DND-41 (cell line): ENCODE measurements around the gene PGK1.

Source experiments
- ATAC-seq: fragments of 200-7000 bp; cut with Tn5 transposase; 3 replicates; pipeline ENCODE4 v1.9.1; 2021; ENCODE audit warnings: low read depth; ENCODE audit not compliant: insufficient read depth
- DNase-seq: peaks from one replicate; pipeline ENCODE4 v3.0.0-alpha.2; 2020
- H2AFZ ChIP-seq: 2 replicates; pipeline ENCODE4 v1.6.0; 2012; ENCODE audit warnings: low read depth, low read length
- H3K27ac ChIP-seq: 2 replicates; pipeline ENCODE4 v1.5.1; 2012; ENCODE audit warnings: low read length, inconsistent platforms
- H3K27me3 ChIP-seq: fragments of 200-600 bp; sonication (generic); 2 replicates; pipeline ENCODE4 v1.6.0; 2012; ENCODE audit warnings: low read length, mild to moderate bottlenecking, inconsistent platforms; ENCODE audit not compliant: insufficient read depth, poor library complexity
- H3K36me3 ChIP-seq: 2 replicates; pipeline ENCODE4 v1.5.1; 2012; ENCODE audit warnings: low read length, inconsistent platforms; ENCODE audit not compliant: insufficient read depth
- H3K4me1 ChIP-seq: 2 replicates; pipeline ENCODE4 v1.5.1; 2012; ENCODE audit warnings: mild to moderate bottlenecking, low read length; ENCODE audit not compliant: insufficient read depth
- H3K4me2 ChIP-seq: 2 replicates; pipeline ENCODE4 v1.6.0; 2012; ENCODE audit warnings: mild to moderate bottlenecking, moderate library complexity, low read length, inconsistent platforms; ENCODE audit not compliant: insufficient read depth
- H3K4me3 ChIP-seq, 2 experiments: fragments of 200-600 bp in 1 of 2; shearing (Covaris generic) in 1 of 2; 2 replicates each; pipeline ENCODE4 v1.5.1; 2012 to 2016; ENCODE audit warnings: inconsistent platforms in 2 of 2, low read length in 2 of 2, mild to moderate bottlenecking in 2 of 2, low read depth in 1 of 2, moderate library complexity in 1 of 2
- H3K79me2 ChIP-seq: 2 replicates; pipeline ENCODE4 v1.6.0; 2012; ENCODE audit warnings: low read length, inconsistent platforms; ENCODE audit not compliant: insufficient read depth
- H3K9ac ChIP-seq: 2 replicates; pipeline ENCODE4 v1.6.0; 2012; ENCODE audit warnings: low read depth, mild to moderate bottlenecking, inconsistent platforms, low read length, moderate library complexity
- H3K9me3 ChIP-seq: 2 replicates; pipeline ENCODE4 v1.5.1; 2012; ENCODE audit warnings: low read length, moderate library complexity, mild to moderate bottlenecking, inconsistent platforms; ENCODE audit not compliant: insufficient read depth, severe bottlenecking
- H4K20me1 ChIP-seq: 2 replicates; pipeline ENCODE4 v1.6.0; 2012; ENCODE audit warnings: low read length; ENCODE audit not compliant: insufficient read depth
- EZH2 ChIP-seq: IDR thresholded peaks from 3 replicates; pipeline ENCODE4 v1.6.1; 2012; ENCODE audit warnings: borderline replicate concordance, low read depth, mild to moderate bottlenecking, moderate library complexity, low read length, inconsistent platforms; ENCODE audit not compliant: severe bottlenecking
- TF ChIP-seq, protein P1 (sequence below): IDR thresholded peaks from 2 replicates; pipeline ENCODE4 v1.5.1; 2012; ENCODE audit warnings: borderline replicate concordance, low read length, moderate library complexity, mild to moderate bottlenecking; ENCODE audit not compliant: poor library complexity, severe bottlenecking; ENCODE audit errors: extremely low read depth

Gene PGK1

DNA sequence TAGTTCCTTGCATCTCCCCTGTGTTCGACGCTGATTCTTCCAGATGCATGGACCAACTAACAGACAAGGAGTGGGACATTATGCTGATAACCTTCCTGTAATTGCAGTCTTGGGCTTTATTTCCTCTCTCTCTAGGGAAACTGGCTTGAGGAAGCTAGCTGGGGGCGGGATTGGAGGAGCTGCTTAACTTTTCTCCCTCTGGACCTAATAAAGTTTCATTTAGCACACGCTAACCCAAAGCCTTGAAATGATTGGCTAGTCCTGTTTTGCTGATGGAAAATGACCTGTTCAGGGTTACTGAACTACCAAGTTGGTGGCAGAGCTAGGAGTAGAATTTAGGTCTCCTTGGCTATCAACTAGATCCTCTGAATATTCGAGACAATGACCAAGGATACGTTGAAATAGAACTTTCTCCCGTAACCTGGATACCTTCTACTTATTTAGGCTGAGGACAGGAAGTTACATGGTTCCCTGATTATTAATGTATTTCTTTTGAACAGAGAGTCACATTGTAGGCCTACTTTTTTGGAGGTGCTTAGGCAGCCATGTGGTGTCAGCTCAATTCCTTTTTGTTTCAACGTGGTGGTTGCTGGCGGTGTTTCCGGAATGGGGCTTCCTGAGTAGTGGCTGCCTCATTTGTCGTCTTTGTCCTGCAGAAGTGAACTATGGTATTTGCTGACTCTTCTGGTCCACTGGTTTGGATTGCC lies 2.0 kb downstream of the PGK1 start:
- Histone ChIP-seq H3K36me3 (peaks cover 67% of the 10 kb centered on the region), H4K20me1 (peaks cover 52% of the 10 kb centered on the region), H3K9ac (peak overlapping the region; percentile 89), H3K4me2 (peak overlapping the region; percentile 84), H3K27ac (peak overlapping the region; percentile 90), H3K9me3 (no peaks in the 10 kb centered on the region), H3K79me2 (peaks cover 70% of the 10 kb centered on the region), H3K27me3 (no peaks in the 10 kb centered on the region), H3K4me1 (peaks cover 79% of the 10 kb centered on the region), H2AFZ (no peak overlapping the region), H3K4me3 (peak overlapping the region; percentile 96 to 98)
- TF ChIP-seq, protein P1, sequence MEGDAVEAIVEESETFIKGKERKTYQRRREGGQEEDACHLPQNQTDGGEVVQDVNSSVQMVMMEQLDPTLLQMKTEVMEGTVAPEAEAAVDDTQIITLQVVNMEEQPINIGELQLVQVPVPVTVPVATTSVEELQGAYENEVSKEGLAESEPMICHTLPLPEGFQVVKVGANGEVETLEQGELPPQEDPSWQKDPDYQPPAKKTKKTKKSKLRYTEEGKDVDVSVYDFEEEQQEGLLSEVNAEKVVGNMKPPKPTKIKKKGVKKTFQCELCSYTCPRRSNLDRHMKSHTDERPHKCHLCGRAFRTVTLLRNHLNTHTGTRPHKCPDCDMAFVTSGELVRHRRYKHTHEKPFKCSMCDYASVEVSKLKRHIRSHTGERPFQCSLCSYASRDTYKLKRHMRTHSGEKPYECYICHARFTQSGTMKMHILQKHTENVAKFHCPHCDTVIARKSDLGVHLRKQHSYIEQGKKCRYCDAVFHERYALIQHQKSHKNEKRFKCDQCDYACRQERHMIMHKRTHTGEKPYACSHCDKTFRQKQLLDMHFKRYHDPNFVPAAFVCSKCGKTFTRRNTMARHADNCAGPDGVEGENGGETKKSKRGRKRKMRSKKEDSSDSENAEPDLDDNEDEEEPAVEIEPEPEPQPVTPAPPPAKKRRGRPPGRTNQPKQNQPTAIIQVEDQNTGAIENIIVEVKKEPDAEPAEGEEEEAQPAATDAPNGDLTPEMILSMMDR = no peak
- TF ChIP-seq EZH2 = no peak
- ATAC-seq (no peak), DNase-seq (peak; percentile 54)

DNA sequence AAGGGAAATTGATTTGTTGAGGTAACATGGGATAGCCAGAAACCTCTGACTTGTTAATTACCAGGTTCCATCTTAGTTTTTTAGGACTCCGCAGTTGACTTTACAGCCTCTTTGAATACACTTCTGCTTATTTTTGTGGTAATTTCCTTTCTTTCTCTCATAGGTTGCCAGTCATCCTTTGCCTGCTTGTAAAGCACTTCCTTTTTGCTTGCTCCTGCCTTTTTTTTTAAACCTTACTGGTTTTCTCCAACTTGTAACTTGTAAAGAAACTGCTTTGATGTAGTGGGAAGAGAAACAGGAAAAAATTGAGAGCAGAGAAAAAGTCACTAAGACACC lies 2.6 kb downstream of the PGK1 start:
- Histone ChIP-seq H3K79me2 (peaks cover 75% of the 10 kb centered on the region), H3K36me3 (peaks cover 72% of the 10 kb centered on the region), H3K9me3 (no peaks in the 10 kb centered on the region), H3K27ac (peak overlapping the region; percentile 90), H3K4me2 (peak overlapping the region; percentile 84), H2AFZ (no peak overlapping the region), H3K9ac (peak overlapping the region; percentile 89), H3K4me1 (peaks cover 84% of the 10 kb centered on the region), H4K20me1 (peaks cover 56% of the 10 kb centered on the region), H3K4me3 (peak overlapping the region; percentile 96 to 98), H3K27me3 (no peaks in the 10 kb centered on the region)
- no peak for DNase-seq
- no peak for TF ChIP-seq EZH2
- TF ChIP-seq, protein P1 = no peak
- ATAC-seq = no peak

DNA sequence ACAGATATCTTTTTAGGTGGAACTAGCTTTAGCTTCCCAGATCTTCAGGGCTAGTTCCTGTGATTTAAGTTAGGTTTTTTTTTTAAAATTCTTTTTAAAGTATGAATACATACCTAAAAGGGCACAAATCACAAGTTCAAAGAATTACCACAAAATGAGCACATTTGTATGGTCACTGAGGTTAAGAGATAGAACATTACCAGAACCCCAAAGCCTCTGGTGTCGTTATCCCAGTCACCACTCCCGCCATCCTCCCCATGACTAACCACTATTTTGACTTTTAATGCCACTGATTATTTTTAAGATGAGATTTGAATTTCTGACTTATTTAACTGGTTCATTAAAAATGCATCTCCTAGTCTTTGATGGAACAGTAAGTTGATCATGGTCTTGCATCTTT lies 5.4 kb downstream of the PGK1 start:
- ATAC-seq (no peak), DNase-seq (no peak)
- Histone ChIP-seq H3K27ac (peak overlapping the region; percentile 9; the same call in 1 of the 2 replicates), H2AFZ (no peak overlapping the region), H3K9me3 (no peaks in the 10 kb centered on the region), H4K20me1 (peaks cover 76% of the 10 kb centered on the region), H3K27me3 (no peaks in the 10 kb centered on the region), H3K9ac (peak overlapping the region; percentile 19; the same call in 1 of the 2 replicates), H3K79me2 (peaks cover 100% of the 10 kb centered on the region), H3K36me3 (peaks cover 96% of the 10 kb centered on the region), H3K4me3 (peak overlapping the region in 1 of 2 experiments; percentile 98; a peak in 2 of 4 replicates), H3K4me1 (peaks cover 84% of the 10 kb centered on the region), H3K4me2 (peak overlapping the region; percentile 84)
- TF ChIP-seq, protein P1 = no peak
- TF ChIP-seq EZH2 = no peak
